Measurements from ENCODE around the gene COL6A2.
A peak's percentile ranks its signal among the peaks of the same experiment; 100 is the strongest.

DNA sequence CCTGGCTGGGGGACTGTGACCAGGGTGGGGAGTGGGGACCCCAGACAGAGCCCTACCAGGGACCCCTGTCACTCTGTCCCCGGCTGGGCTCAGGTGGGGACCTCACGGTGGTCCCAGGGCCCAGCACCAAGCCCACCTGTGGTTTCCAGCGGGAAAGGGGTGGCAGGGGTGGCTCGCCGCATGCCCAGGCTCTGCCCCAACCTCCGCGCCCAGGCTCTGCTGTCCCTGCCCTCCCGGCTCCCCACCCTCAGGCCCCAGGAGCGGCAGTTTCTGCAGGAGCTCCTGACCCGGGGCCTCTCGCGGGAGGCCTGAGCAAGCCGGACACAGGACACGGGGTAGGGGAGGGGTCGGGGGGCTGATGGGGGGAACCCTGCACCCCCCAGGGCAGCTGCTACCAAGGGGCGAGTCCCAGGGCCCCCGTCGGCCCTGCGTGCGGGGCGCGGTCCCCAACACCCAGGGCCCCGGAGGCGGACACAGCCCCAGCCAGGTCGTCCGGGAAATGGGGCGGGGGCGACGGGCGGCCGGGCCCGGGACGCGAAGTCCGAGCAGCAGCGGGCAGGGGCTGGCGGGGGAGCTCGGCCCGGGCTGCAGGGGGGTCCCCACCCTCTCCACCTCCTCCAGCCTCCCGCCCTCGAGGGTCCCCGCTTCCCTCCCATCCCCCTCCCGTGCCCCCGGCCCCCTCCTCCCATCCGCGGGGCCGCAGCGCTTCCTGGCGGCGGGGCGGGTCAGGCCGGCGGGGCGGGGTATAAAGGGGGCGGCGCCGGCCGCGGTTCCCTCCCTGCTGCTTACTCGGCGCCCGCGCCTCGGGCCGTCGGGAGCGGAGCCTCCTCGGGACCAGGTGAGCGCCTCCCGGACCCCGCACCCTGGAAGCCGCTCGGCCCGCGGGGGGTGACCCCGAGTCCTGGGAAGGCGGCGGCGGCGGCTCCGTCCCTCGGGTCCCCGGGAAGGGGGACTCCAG, at the start of gene COL6A2:
- peak in 1 of 2 donors; percentile 67 for TF ChIP-seq POLR2AphosphoS5 (IDR thresholded peaks at IDR 0.05; ENCODE audit: insufficient read depth in 1 of 2, low read depth in 1 of 2)
- TF ChIP-seq, protein P1, sequence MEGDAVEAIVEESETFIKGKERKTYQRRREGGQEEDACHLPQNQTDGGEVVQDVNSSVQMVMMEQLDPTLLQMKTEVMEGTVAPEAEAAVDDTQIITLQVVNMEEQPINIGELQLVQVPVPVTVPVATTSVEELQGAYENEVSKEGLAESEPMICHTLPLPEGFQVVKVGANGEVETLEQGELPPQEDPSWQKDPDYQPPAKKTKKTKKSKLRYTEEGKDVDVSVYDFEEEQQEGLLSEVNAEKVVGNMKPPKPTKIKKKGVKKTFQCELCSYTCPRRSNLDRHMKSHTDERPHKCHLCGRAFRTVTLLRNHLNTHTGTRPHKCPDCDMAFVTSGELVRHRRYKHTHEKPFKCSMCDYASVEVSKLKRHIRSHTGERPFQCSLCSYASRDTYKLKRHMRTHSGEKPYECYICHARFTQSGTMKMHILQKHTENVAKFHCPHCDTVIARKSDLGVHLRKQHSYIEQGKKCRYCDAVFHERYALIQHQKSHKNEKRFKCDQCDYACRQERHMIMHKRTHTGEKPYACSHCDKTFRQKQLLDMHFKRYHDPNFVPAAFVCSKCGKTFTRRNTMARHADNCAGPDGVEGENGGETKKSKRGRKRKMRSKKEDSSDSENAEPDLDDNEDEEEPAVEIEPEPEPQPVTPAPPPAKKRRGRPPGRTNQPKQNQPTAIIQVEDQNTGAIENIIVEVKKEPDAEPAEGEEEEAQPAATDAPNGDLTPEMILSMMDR (IDR thresholded peaks at IDR 0.05) = peak in 1 of 3 experiments; percentile 46
- peak in 1 of 2 donors; percentile 90 for TF ChIP-seq POLR2A (IDR thresholded peaks at IDR 0.05)
